Testis (tissue), 3 donors: Measurements from ENCODE around the gene TMEM272. TPM values are rescaled to one million over a fixed set of nuclear protein-coding genes. Genes with fewer than 3 reads are reported as not detected.

Experiments used
- DNase-seq: peaks from one replicate; pipeline ENCODE4 v3.0.0-alpha.2; 2019
- H3K27ac ChIP-seq, 2 donors: fragments of 200-600 bp; sonication (generic); one replicate each; pipeline ENCODE4 v1.5.1; 2019
- H3K27me3 ChIP-seq: fragments of 200-600 bp; sonication (generic); one replicate; pipeline ENCODE4 v1.5.1; 2019
- H3K36me3 ChIP-seq: fragments of 200-600 bp; sonication (generic); one replicate; pipeline ENCODE4 v1.5.1; 2017; ENCODE audit warnings: low read depth; ENCODE audit errors: missing control alignments
- H3K4me1 ChIP-seq: fragments of 200-600 bp; sonication (generic); one replicate; pipeline ENCODE4 v1.5.1; 2019
- H3K4me3 ChIP-seq, 2 donors: fragments of 200-600 bp; sonication (generic); one replicate each; pipeline ENCODE4 v1.5.1; 2017 to 2019
- H3K9me3 ChIP-seq: fragments of 200-600 bp; sonication (generic); one replicate; pipeline ENCODE4 v1.5.1; 2017
- POLR2A ChIP-seq: fragments of 450-650 bp; IDR thresholded peaks from one replicate; pipeline ENCODE4 v1.6.1; 2017; ENCODE audit warnings: antibody characterized with exemption, mild to moderate bottlenecking, moderate library complexity
- WGBS, 2 donors: methylation state at CpG; one replicate each; pipeline ENCODE4 v1.1.5; 2018; 5-methylcytosine and 5-hydroxymethylcytosine counted together
- intact Hi-C: fragments of 100-400 bp; cut with DNase I; formaldehyde crosslinking; loops from one replicate; pipeline ENCODE4 v1.15.1; 2023; ENCODE audit warnings: low total_unique reads
- polyA plus RNA-seq: library from polyadenylated mRNA; stranded (reverse); fragments of 350-450 nt; fragmentation: Illumina TruSeq; extraction: RNeasy Lipid Tissue Mini Kit (QIAGEN cat#74804); gene quantifications from one replicate; pipeline ENCODE4 v1.2.3, GENCODE V29; 2014; ENCODE audit warnings: low read depth, low replicate concordance; ENCODE audit not compliant: insufficient read depth
- total RNA-seq, 2 donors: library from RNA; depleted of rRNA; stranded (reverse); fragments of >200 nt; gene quantifications; one replicate each; pipeline ENCODE4 v1.2.3, GENCODE V29; 2016
- TF ChIP-seq, protein P1 (sequence below), 3 experiments: fragments of 450-650 bp in 2 of 3; fragments of 200-600 bp in 1 of 3; sonication (generic) in 1 of 3; IDR thresholded peaks; one replicate each; pipeline ENCODE4 v1.5.1; 2016 to 2019; ENCODE audit warnings: antibody characterized with exemption in 3 of 3, mild to moderate bottlenecking in 2 of 3, moderate library complexity in 1 of 3

The TMEM272 gene
- total and polyA plus RNA-seq, 3 donors from 2014 or later, result 0.50 to 1.9 (median 1.7) TPM

- H3K9me3 ChIP-seq, result no peaks in the 10 kb centered on the region
- no peak overlapping the region for H3K27ac ChIP-seq
- TF ChIP-seq, protein P1, sequence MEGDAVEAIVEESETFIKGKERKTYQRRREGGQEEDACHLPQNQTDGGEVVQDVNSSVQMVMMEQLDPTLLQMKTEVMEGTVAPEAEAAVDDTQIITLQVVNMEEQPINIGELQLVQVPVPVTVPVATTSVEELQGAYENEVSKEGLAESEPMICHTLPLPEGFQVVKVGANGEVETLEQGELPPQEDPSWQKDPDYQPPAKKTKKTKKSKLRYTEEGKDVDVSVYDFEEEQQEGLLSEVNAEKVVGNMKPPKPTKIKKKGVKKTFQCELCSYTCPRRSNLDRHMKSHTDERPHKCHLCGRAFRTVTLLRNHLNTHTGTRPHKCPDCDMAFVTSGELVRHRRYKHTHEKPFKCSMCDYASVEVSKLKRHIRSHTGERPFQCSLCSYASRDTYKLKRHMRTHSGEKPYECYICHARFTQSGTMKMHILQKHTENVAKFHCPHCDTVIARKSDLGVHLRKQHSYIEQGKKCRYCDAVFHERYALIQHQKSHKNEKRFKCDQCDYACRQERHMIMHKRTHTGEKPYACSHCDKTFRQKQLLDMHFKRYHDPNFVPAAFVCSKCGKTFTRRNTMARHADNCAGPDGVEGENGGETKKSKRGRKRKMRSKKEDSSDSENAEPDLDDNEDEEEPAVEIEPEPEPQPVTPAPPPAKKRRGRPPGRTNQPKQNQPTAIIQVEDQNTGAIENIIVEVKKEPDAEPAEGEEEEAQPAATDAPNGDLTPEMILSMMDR (IDR thresholded peaks at IDR 0.05), result no peak
- TF ChIP-seq POLR2A, result no peak
- 93 to 100% methylated on average over 1 of the region's 1 CpG for WGBS, 2 donors
- H3K27me3 ChIP-seq, result no peaks in the 10 kb centered on the region
- no peak overlapping the region for H3K4me3 ChIP-seq
- DNase-seq, result no peak
- H3K36me3 ChIP-seq, result no peaks in the 10 kb centered on the region
- intact Hi-C loops, result no loop called here
- H3K4me1 ChIP-seq, result no peaks in the 10 kb centered on the region
Measured at GRCh38 chr13:51873837-51874236, 28.9 kb upstream of the TMEM272 start.

DNA sequence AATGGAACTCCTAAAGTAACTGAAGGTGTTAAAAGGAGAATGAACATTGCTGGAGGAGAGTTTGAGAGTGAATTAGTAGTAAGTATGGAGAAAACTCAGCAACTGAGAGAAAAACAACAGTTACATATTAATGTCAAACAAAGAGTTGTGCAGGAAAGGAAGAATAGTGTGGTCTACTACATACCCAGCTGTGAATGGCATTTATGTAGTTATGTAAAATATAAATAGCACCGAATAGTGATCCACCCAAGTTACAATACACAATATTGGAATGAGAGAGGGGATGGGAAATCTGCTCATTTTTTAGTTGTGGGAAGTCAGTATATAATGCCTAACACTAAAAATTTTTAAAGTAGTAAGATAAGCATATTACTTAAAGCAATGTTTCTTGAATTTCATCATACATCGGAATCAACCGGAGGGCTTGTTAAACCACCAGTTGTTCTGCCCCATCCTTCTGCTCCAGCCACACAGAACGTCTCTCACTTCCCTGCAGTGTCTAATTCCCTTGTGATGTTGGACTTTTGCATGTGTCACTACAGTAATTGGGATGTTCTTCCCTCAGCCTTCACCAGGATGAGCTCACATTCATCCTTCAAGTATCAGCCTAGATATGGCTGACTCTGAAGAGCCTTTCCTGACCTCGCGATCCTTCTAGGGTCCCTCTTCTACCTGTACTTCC, 28.3 kb upstream of the TMEM272 start:
- 91 to 94% methylated on average over 6 of the region's 6 CpGs for WGBS, 2 donors
- TF ChIP-seq POLR2A, result no peak
- TF ChIP-seq, protein P1 (IDR thresholded peaks at IDR 0.05), result no peak

GRCh38 chr13:51870616-51871015, 25.6 kb upstream of the TMEM272 start:
- H3K4me3 ChIP-seq, result no peak overlapping the region
- no peaks in the 10 kb centered on the region for H3K36me3 ChIP-seq
- H3K27ac ChIP-seq, result no peak overlapping the region
- no peaks in the 10 kb centered on the region for H3K4me1 ChIP-seq
- WGBS, 2 donors, result 81 to 83% methylated on average over 3 of the region's 3 CpGs
- intact Hi-C loops, result no loop called here
- TF ChIP-seq, protein P1 (IDR thresholded peaks at IDR 0.05), result no peak
- TF ChIP-seq POLR2A, result no peak
- H3K9me3 ChIP-seq, result no peaks in the 10 kb centered on the region
- DNase-seq, result no peak
- no peaks in the 10 kb centered on the region for H3K27me3 ChIP-seq

More for the DNA sequence above, 28.3 kb upstream of the TMEM272 start:
- no peak for DNase-seq
- Histone ChIP-seq H3K4me1 (no peaks in the 10 kb centered on the region), H3K36me3 (no peaks in the 10 kb centered on the region), H3K27ac (no peak overlapping the region), H3K27me3 (no peaks in the 10 kb centered on the region), H3K9me3 (no peaks in the 10 kb centered on the region), H3K4me3 (no peak overlapping the region)
- intact Hi-C loops, result no loop called here

- Histone ChIP-seq H3K4me1 (no peaks in the 10 kb centered on the region), H3K36me3 (no peaks in the 10 kb centered on the region), H3K27ac (no peak overlapping the region), H3K27me3 (no peaks in the 10 kb centered on the region), H3K4me3 (no peak overlapping the region), H3K9me3 (no peaks in the 10 kb centered on the region)
- intact Hi-C loops, result no loop called here
- TF ChIP-seq, protein P1 (IDR thresholded peaks at IDR 0.05), result no peak
- no peak for TF ChIP-seq POLR2A
- 89 to 92% methylated on average over 6 of the region's 6 CpGs for WGBS, 2 donors
- DNase-seq, result no peak
Measured at GRCh38 chr13:51869916-51870315, 24.9 kb upstream of the TMEM272 start.

- Histone ChIP-seq H3K27me3 (no peaks in the 10 kb centered on the region), H3K36me3 (no peaks in the 10 kb centered on the region), H3K9me3 (no peaks in the 10 kb centered on the region), H3K4me3 (no peak overlapping the region), H3K4me1 (no peaks in the 10 kb centered on the region), H3K27ac (no peak overlapping the region)
- TF ChIP-seq, protein P1 (IDR thresholded peaks at IDR 0.05), result no peak
- TF ChIP-seq POLR2A, result no peak
- no peak for DNase-seq
- intact Hi-C loops, result no loop called here
- WGBS, 2 donors, result 89 to 92% methylated on average over 4 of the region's 4 CpGs
Measured at GRCh38 chr13:51867062-51867461, 22.1 kb upstream of the TMEM272 start.
